ENCODE results near the gene GPX6. TPM values are rescaled to one million over a fixed set of nuclear protein-coding genes. Genes with fewer than 3 reads are reported as not detected.
"Not testable (repeated sequence)": the region's sequence is repeated elsewhere in the genome, so short reads cannot be mapped to it uniquely, and the experiment has no call there.

Gene GPX6
- total RNA-seq, 1 donor from 2014 or later, result not detected

- H3K4me3 ChIP-seq, result no peak overlapping the region
- no peak for ATAC-seq
- H3K36me3 ChIP-seq, result no peaks in the 10 kb centered on the region
- H3K27ac ChIP-seq, result no peak overlapping the region
- no peak for TF ChIP-seq CTCF (IDR thresholded peaks at IDR 0.05)
- no peaks in the 10 kb centered on the region for H3K4me1 ChIP-seq
- no peak for DNase-seq
- H3K9me3 ChIP-seq, result no peaks in the 10 kb centered on the region
- intact Hi-C loops (cut with DNase I), result no loop called here
- peaks cover 10% of the 10 kb centered on the region for H3K27me3 ChIP-seq
These were observed 37.9 kb upstream of the GPX6 start for GRCh38 chr6:28553384-28553985.

- DNase-seq, result no peak
- ATAC-seq, result no peak
- no peaks in the 10 kb centered on the region for H3K36me3 ChIP-seq
- intact Hi-C loops (cut with DNase I), result no loop called here
- H3K27me3 ChIP-seq, result peaks cover 16% of the 10 kb centered on the region
- TF ChIP-seq CTCF (IDR thresholded peaks at IDR 0.05), result no peak
- H3K4me1 ChIP-seq, result no peaks in the 10 kb centered on the region
- H3K9me3 ChIP-seq, result no peaks in the 10 kb centered on the region
- H3K4me3 ChIP-seq, result no peak overlapping the region
- no peak overlapping the region for H3K27ac ChIP-seq
These were observed 36.5 kb upstream of the GPX6 start for GRCh38 chr6:28551891-28552666.

- H3K4me3 ChIP-seq; ATAC-seq; H3K36me3 ChIP-seq; H3K27ac ChIP-seq; intact Hi-C loops (cut with DNase I); H3K4me1 ChIP-seq; DNase-seq; H3K9me3 ChIP-seq: not testable (repeated sequence)
- peaks cover 12% of the 10 kb centered on the region for H3K27me3 ChIP-seq
These were observed 31.4 kb upstream of the GPX6 start for GRCh38 chr6:28547003-28547402.

- no peaks in the 10 kb centered on the region for H3K4me1 ChIP-seq
- intact Hi-C loops (cut with DNase I), result no loop called here
- ATAC-seq, result no peak
- H3K36me3 ChIP-seq, result no peaks in the 10 kb centered on the region
- peaks cover 9% of the 10 kb centered on the region for H3K27me3 ChIP-seq
- no peak for TF ChIP-seq CTCF (IDR thresholded peaks at IDR 0.05)
- DNase-seq, result no peak
- no peak overlapping the region for H3K4me3 ChIP-seq
- H3K9me3 ChIP-seq, result no peaks in the 10 kb centered on the region
- H3K27ac ChIP-seq, result no peak overlapping the region
These were observed 30.4 kb upstream of the GPX6 start for GRCh38 chr6:28545955-28546354.

GRCh38 chr6:28543651-28544610 lies 28.3 kb upstream of the GPX6 start:
- ATAC-seq (peak; percentile 56), DNase-seq (peak; percentile 68)
- no peak overlapping the region for H3K27ac ChIP-seq
- H3K4me3 ChIP-seq, result peak overlapping the region; percentile 29
- intact Hi-C loops (cut with DNase I), result no loop called here
- no peaks in the 10 kb centered on the region for H3K9me3 ChIP-seq
- H3K4me1 ChIP-seq, result no peaks in the 10 kb centered on the region
- no peak for TF ChIP-seq CTCF (IDR thresholded peaks at IDR 0.05)
- H3K27me3 ChIP-seq, result peaks cover 21% of the 10 kb centered on the region
- H3K36me3 ChIP-seq, result no peaks in the 10 kb centered on the region

Measured in upper lobe of right lung (tissue), 1 donor.